H9 (cell line): ENCODE measurements around the gene NUP188. TPM values are rescaled to one million over a fixed set of nuclear protein-coding genes. Genes with fewer than 3 reads are reported as not detected.

Experiments
- DNase-seq: peaks from one replicate; pipeline ENCODE4 v3.0.0-alpha.2; 2017
- H2AFZ ChIP-seq: one replicate; pipeline ENCODE4 v1.6.1; 2013; ENCODE audit warnings: mild to moderate bottlenecking, low read length, control low read depth, moderate library complexity
- H2AK5ac ChIP-seq: 2 replicates; pipeline ENCODE4 v1.6.1; 2013; ENCODE audit warnings: low read length, control low read depth, mixed read lengths; ENCODE audit not compliant: insufficient read length
- H2BK120ac ChIP-seq: one replicate; pipeline ENCODE4 v1.6.1; 2013; ENCODE audit warnings: low read depth, mild to moderate bottlenecking, low read length, control low read depth, inconsistent platforms; ENCODE audit not compliant: poor library complexity, severe bottlenecking
- H2BK12ac ChIP-seq: 2 replicates; pipeline ENCODE4 v1.6.1; 2013; ENCODE audit warnings: low read length, control low read depth, mixed read lengths, low read depth; ENCODE audit not compliant: insufficient read length
- H2BK15ac ChIP-seq: 2 replicates; pipeline ENCODE4 v1.6.1; 2013; ENCODE audit warnings: low read depth, low read length, control low read depth
- H2BK20ac ChIP-seq: one replicate; pipeline ENCODE4 v1.6.1; 2013; ENCODE audit warnings: low read depth, mild to moderate bottlenecking, low read length, control low read depth, inconsistent platforms; ENCODE audit not compliant: poor library complexity, severe bottlenecking
- H2BK5ac ChIP-seq: 2 replicates; pipeline ENCODE4 v1.6.1; 2013; ENCODE audit warnings: low read length, control low read depth, mixed read lengths; ENCODE audit not compliant: insufficient read length
- H3K14ac ChIP-seq: 2 replicates; pipeline ENCODE4 v1.6.1; 2013; ENCODE audit warnings: low read length, control low read depth; ENCODE audit not compliant: insufficient read depth
- H3K18ac ChIP-seq: 2 replicates; pipeline ENCODE4 v1.6.1; 2013; ENCODE audit warnings: low read depth, mild to moderate bottlenecking, mixed read lengths, low read length, control low read depth; ENCODE audit not compliant: insufficient read length
- H3K23ac ChIP-seq: 2 replicates; pipeline ENCODE4 v1.6.1; 2013; ENCODE audit warnings: low read length, control low read depth, mixed read lengths, low read depth; ENCODE audit not compliant: insufficient read length
- H3K23me2 ChIP-seq: 2 replicates; pipeline ENCODE4 v1.6.1; 2013; ENCODE audit warnings: low read depth, mild to moderate bottlenecking, mixed read lengths, low read length, control low read depth; ENCODE audit not compliant: insufficient read length, poor library complexity, severe bottlenecking
- H3K27ac ChIP-seq: 2 replicates; pipeline ENCODE4 v1.5.1; 2013; ENCODE audit warnings: low read length, control low read depth, mixed read lengths, low read depth; ENCODE audit not compliant: insufficient read length
- H3K27me3 ChIP-seq: 2 replicates; pipeline ENCODE4 v1.6.1; 2013; ENCODE audit warnings: low read length, control low read depth, inconsistent platforms; ENCODE audit not compliant: insufficient read depth
- H3K4ac ChIP-seq: 2 replicates; pipeline ENCODE4 v1.6.1; 2013; ENCODE audit warnings: low read depth, mild to moderate bottlenecking, control low read depth, inconsistent platforms, low read length, moderate library complexity
- H3K4me1 ChIP-seq: 2 replicates; pipeline ENCODE4 v1.6.1; 2013; ENCODE audit warnings: low read length, control low read depth, inconsistent platforms; ENCODE audit not compliant: insufficient read depth
- H3K4me2 ChIP-seq: 2 replicates; pipeline ENCODE4 v1.6.1; 2013; ENCODE audit warnings: low read length, control low read depth, mixed read lengths; ENCODE audit not compliant: insufficient read length, insufficient read depth
- H3K56ac ChIP-seq: 2 replicates; pipeline ENCODE4 v1.6.1; 2013; ENCODE audit warnings: low read depth, mild to moderate bottlenecking, mixed read lengths, low read length, control low read depth; ENCODE audit not compliant: insufficient read length
- H3K79me1 ChIP-seq: 2 replicates; pipeline ENCODE4 v1.6.1; 2013; ENCODE audit warnings: low read depth, mild to moderate bottlenecking, moderate library complexity, low read length, control low read depth, inconsistent platforms; ENCODE audit not compliant: insufficient read depth, poor library complexity, severe bottlenecking
- H3K79me2 ChIP-seq: 2 replicates; pipeline ENCODE4 v1.6.1; 2013; ENCODE audit warnings: low read length, control low read depth, inconsistent platforms; ENCODE audit not compliant: insufficient read depth
- H3K9ac ChIP-seq: 2 replicates; pipeline ENCODE4 v1.6.1; 2013; ENCODE audit warnings: low read length, control low read depth, mixed read lengths; ENCODE audit not compliant: insufficient read length; ENCODE audit errors: extremely low read depth
- H3K9me3 ChIP-seq: one replicate; pipeline ENCODE4 v1.6.1; 2013; ENCODE audit warnings: low read depth, low read length, inconsistent platforms; ENCODE audit not compliant: control insufficient read depth
- H3T11ph ChIP-seq: one replicate; pipeline ENCODE4 v1.6.1; 2013; ENCODE audit warnings: mild to moderate bottlenecking, low read length, control low read depth, inconsistent platforms
- H4K20me1 ChIP-seq: one replicate; pipeline ENCODE4 v1.6.1; 2013; ENCODE audit not compliant: control insufficient read depth, insufficient read length, insufficient read depth
- H4K5ac ChIP-seq: 2 replicates; pipeline ENCODE4 v1.6.1; 2013; ENCODE audit warnings: low read depth, mild to moderate bottlenecking, mixed read lengths, low read length, control low read depth; ENCODE audit not compliant: insufficient read length
- H4K8ac ChIP-seq: replicated peaks from 2 replicates; pipeline ENCODE4 v1.6.1; 2013; ENCODE audit warnings: low read length, control low read depth, mixed read lengths, low read depth; ENCODE audit not compliant: insufficient read length
- H4K91ac ChIP-seq: 2 replicates; pipeline ENCODE4 v1.6.1; 2013; ENCODE audit warnings: low read depth, mild to moderate bottlenecking, moderate library complexity, mixed read lengths, low read length, control low read depth; ENCODE audit not compliant: insufficient read length
- H3K27ac Mint-ChIP-seq, 3 experiments: 2 replicates in 2 of 3; 3 replicates in 1 of 3; pipeline ENCODE4 v1.8.0; 2020 to 2021; ENCODE audit warnings: mixed read lengths in 3 of 3, mild to moderate bottlenecking in 1 of 3, moderate library complexity in 1 of 3
- H3K27me3 Mint-ChIP-seq: 2 replicates; pipeline ENCODE4 v1.8.0; 2021; ENCODE audit warnings: low read depth, mild to moderate bottlenecking, moderate library complexity, mixed read lengths
- H3K36me3 Mint-ChIP-seq, 3 experiments: 2 replicates in 2 of 3; 3 replicates in 1 of 3; pipeline ENCODE4 v1.8.0; 2020 to 2021; ENCODE audit warnings: low read depth in 3 of 3, mixed read lengths in 3 of 3; ENCODE audit not compliant: insufficient read depth in 1 of 3
- H3K4me1 Mint-ChIP-seq, 2 experiments: 2 replicates each; pipeline ENCODE4 v1.8.0; 2020; ENCODE audit warnings: mixed read lengths in 2 of 2
- H3K4me3 Mint-ChIP-seq, 2 experiments: 2 replicates in 1 of 2; 3 replicates in 1 of 2; pipeline ENCODE4 v1.8.0; 2020 to 2021; ENCODE audit warnings: mild to moderate bottlenecking in 2 of 2, mixed read lengths in 2 of 2, moderate library complexity in 1 of 2
- H3K9me3 Mint-ChIP-seq, 2 experiments: 2 replicates in 1 of 2; 3 replicates in 1 of 2; pipeline ENCODE4 v1.8.0; 2020; ENCODE audit warnings: mild to moderate bottlenecking in 2 of 2, mixed read lengths in 2 of 2, moderate library complexity in 1 of 2
- total RNA-seq: library from RNA; stranded (reverse); gene quantifications from 2 replicates; pipeline ENCODE4 v1.2.1, GENCODE V29; 2021
- TF ChIP-seq, protein P1 (sequence below): fragments of 200-600 bp; sonication (generic); conservative IDR thresholded peaks from 3 replicates; pipeline ENCODE4 v1.8.0; 2021; ENCODE audit warnings: antibody characterized with exemption, mild to moderate bottlenecking

The NUP188 gene
- total RNA-seq, 1 experiment from 2014 or later, result 101 TPM

GRCh38 chr9:129030191-129030590 is 82.7 kb downstream of the NUP188 start:
- TF ChIP-seq, protein P1, sequence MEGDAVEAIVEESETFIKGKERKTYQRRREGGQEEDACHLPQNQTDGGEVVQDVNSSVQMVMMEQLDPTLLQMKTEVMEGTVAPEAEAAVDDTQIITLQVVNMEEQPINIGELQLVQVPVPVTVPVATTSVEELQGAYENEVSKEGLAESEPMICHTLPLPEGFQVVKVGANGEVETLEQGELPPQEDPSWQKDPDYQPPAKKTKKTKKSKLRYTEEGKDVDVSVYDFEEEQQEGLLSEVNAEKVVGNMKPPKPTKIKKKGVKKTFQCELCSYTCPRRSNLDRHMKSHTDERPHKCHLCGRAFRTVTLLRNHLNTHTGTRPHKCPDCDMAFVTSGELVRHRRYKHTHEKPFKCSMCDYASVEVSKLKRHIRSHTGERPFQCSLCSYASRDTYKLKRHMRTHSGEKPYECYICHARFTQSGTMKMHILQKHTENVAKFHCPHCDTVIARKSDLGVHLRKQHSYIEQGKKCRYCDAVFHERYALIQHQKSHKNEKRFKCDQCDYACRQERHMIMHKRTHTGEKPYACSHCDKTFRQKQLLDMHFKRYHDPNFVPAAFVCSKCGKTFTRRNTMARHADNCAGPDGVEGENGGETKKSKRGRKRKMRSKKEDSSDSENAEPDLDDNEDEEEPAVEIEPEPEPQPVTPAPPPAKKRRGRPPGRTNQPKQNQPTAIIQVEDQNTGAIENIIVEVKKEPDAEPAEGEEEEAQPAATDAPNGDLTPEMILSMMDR, result no peak
- Histone ChIP-seq H2BK12ac (no peak overlapping the region), H3K27me3 (no peaks in the 10 kb centered on the region), H3K14ac (no peak overlapping the region), H3K4me1 (no peaks in the 10 kb centered on the region; the same call in 1 of the 2 replicates), H4K5ac (no peak overlapping the region), H3K9ac (no peak overlapping the region), H2BK20ac (no peak overlapping the region), H4K20me1 (no peaks in the 10 kb centered on the region), H2BK15ac (no peak overlapping the region), H2BK5ac (no peak overlapping the region), H3K4me2 (no peak overlapping the region), H3K27ac (no peak overlapping the region), H2BK120ac (no peak overlapping the region), H3K23ac (no peak overlapping the region), H3T11ph (no peak overlapping the region), H3K56ac (no peak overlapping the region), H4K8ac (no peak overlapping the region), H2AFZ (no peak overlapping the region), H3K4ac (no peak overlapping the region), H3K79me2 (peaks cover 2% of the 10 kb centered on the region; the same call in 1 of the 2 replicates), H3K23me2 (peaks cover 7% of the 10 kb centered on the region), H3K79me1 (peaks cover 4% of the 10 kb centered on the region), H3K18ac (no peak overlapping the region), H2AK5ac (no peak overlapping the region), H4K91ac (no peak overlapping the region), H3K9me3 (no peaks in the 10 kb centered on the region)
- no peak overlapping the region for H3K27ac Mint-ChIP-seq
- no peak for DNase-seq
- no peak overlapping the region for H3K4me3 Mint-ChIP-seq
- no peaks in the 10 kb centered on the region; a peak in 1 of 7 replicates for H3K36me3 Mint-ChIP-seq
- no peaks in the 10 kb centered on the region for H3K9me3 Mint-ChIP-seq
- peaks cover 6 to 35% of the 10 kb centered on the region in 2 experiments for H3K4me1 Mint-ChIP-seq
- no peaks in the 10 kb centered on the region for H3K27me3 Mint-ChIP-seq
